HG02610 (cell line): ENCODE results near the gene VOPP1.

ENCODE experiments used
- ATAC-seq: cut with Tn5 transposase; IDR thresholded peaks from one replicate; pipeline ENCODE4 v1.9.1; 2021; ENCODE audit warnings: mild to moderate bottlenecking, moderate library complexity; ENCODE audit not compliant: unreplicated experiment

VOPP1 gene

GRCh38 chr7:55533050-55533728 lies 39.1 kb downstream of the VOPP1 start:
- ATAC-seq = peak; percentile 68

GRCh38 chr7:55532150-55532917 lies 40.0 kb downstream of the VOPP1 start:
- no peak for ATAC-seq

GRCh38 chr7:55531536-55531935 lies 40.8 kb downstream of the VOPP1 start:
- ATAC-seq = no peak

- peak; percentile 29 for ATAC-seq
Measured at GRCh38 chr7:55527307-55527706, 45.0 kb downstream of the VOPP1 start.

- ATAC-seq = peak; percentile 49
Measured at GRCh38 chr7:55526770-55527169, 45.5 kb downstream of the VOPP1 start.

GRCh38 chr7:55526329-55526728 lies 46.0 kb downstream of the VOPP1 start:
- no peak for ATAC-seq

GRCh38 chr7:55524558-55525310 lies 47.6 kb downstream of the VOPP1 start:
- ATAC-seq = no peak

GRCh38 chr7:55523366-55523765 lies 48.9 kb downstream of the VOPP1 start:
- no peak for ATAC-seq

- no peak for ATAC-seq
Measured at GRCh38 chr7:55521917-55522902, 50.1 kb downstream of the VOPP1 start.

GRCh38 chr7:55521512-55521911 lies 50.8 kb downstream of the VOPP1 start:
- ATAC-seq = no peak

GRCh38 chr7:55520426-55521140 lies 51.7 kb downstream of the VOPP1 start:
- no peak for ATAC-seq

- ATAC-seq = no peak
Measured at GRCh38 chr7:55518836-55519235, 53.5 kb downstream of the VOPP1 start.

GRCh38 chr7:55517936-55518689 lies 54.2 kb downstream of the VOPP1 start:
- no peak for ATAC-seq

- ATAC-seq = peak; percentile 85
Measured at GRCh38 chr7:55517191-55517633, 55.1 kb downstream of the VOPP1 start.

- no peak for ATAC-seq
Measured at GRCh38 chr7:55516409-55516808, 55.9 kb downstream of the VOPP1 start.

- ATAC-seq = peak; percentile 25
Measured at GRCh38 chr7:55515569-55516279, 56.6 kb downstream of the VOPP1 start.

GRCh38 chr7:55514546-55515265 lies 57.6 kb downstream of the VOPP1 start:
- no peak for ATAC-seq

GRCh38 chr7:55513868-55514267 lies 58.4 kb downstream of the VOPP1 start:
- ATAC-seq = peak; percentile 36
